Breast epithelium (tissue), 3 donors: ENCODE measurements around the gene TRIM65.

Experiments
- CTCF ChIP-seq, 3 donors: fragments of 450-650 bp; IDR thresholded peaks; one replicate each; pipeline ENCODE4 v1.5.1; 2016 to 2017; ENCODE audit warnings: antibody characterized with exemption in 3 of 3, mild to moderate bottlenecking in 3 of 3, moderate library complexity in 3 of 3
- POLR2A ChIP-seq: fragments of 450-650 bp; IDR thresholded peaks from one replicate; pipeline ENCODE4 v1.6.1; 2016; ENCODE audit warnings: antibody characterized with exemption, mild to moderate bottlenecking, moderate library complexity
- POLR2AphosphoS5 ChIP-seq, 3 donors: sonication (generic); formaldehyde crosslinking; IDR thresholded peaks; one replicate each; pipeline ENCODE4 v1.6.1; 2017; ENCODE audit warnings: antibody characterized with exemption in 3 of 3

- TF ChIP-seq CTCF (IDR thresholded peaks at IDR 0.05), result no peak
- peak in 1 of 3 donors; percentile 7 for TF ChIP-seq POLR2AphosphoS5 (IDR thresholded peaks at IDR 0.05)
- no peak for TF ChIP-seq POLR2A
These were observed 27.2 kb downstream of the TRIM65 start for GRCh38 chr17:75869282-75870141.
